Measurements from ENCODE around the gene SERBP1.

Gene SERBP1

DNA sequence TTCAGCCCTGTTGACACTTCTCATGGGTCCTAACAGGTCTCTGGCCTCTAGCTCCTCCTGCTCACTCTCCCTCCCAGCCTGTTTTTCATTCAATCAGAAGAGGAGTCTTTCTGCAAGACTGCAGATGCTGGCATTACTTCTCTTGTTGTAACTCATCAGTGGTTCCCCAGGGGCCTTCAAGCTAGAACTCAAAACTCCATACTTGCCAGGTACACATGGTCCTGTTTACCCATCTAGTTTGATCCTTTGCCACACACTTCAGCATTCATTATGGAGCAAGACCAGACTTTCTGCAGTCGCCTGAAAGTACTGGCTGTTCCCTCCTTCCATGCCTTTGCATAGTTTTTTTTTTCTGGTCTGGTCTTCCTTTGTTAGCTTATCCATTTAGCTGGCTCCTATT, 47.9 kb downstream of the SERBP1 start:
- no peak for DNase-seq (ENCODE audit: extremely low read depth, low read depth)
- H3K4me3 ChIP-seq (replicated peaks; ENCODE audit: low read depth, low read length) = no peak overlapping the region
- TF ChIP-seq, protein P1, sequence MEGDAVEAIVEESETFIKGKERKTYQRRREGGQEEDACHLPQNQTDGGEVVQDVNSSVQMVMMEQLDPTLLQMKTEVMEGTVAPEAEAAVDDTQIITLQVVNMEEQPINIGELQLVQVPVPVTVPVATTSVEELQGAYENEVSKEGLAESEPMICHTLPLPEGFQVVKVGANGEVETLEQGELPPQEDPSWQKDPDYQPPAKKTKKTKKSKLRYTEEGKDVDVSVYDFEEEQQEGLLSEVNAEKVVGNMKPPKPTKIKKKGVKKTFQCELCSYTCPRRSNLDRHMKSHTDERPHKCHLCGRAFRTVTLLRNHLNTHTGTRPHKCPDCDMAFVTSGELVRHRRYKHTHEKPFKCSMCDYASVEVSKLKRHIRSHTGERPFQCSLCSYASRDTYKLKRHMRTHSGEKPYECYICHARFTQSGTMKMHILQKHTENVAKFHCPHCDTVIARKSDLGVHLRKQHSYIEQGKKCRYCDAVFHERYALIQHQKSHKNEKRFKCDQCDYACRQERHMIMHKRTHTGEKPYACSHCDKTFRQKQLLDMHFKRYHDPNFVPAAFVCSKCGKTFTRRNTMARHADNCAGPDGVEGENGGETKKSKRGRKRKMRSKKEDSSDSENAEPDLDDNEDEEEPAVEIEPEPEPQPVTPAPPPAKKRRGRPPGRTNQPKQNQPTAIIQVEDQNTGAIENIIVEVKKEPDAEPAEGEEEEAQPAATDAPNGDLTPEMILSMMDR (IDR thresholded peaks at IDR 0.05; ENCODE audit: low read depth, low read length, missing control alignments) = no peak

DNA sequence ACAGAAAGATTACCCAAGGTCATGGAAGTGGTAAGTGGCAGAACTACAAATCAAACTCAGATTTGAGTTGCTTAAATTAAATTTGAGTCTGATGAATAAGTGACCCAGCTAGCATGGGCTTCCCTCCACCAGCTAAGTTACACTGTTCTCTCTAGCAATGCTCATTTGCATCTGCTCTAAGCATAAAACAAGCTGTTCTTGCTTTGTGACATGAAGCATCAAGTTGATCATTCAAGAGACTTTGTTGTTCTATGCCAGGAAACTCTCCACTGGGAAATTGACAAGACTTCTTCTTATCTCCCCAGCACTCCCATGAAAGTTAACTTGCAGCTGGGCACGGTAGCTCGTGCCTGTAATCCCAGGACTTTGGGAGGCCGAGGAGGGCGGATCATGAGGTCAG, 49.0 kb downstream of the SERBP1 start:
- H3K4me3 ChIP-seq (replicated peaks; ENCODE audit: low read depth, low read length) = no peak overlapping the region
- TF ChIP-seq, protein P1 (IDR thresholded peaks at IDR 0.05; ENCODE audit: low read depth, low read length, missing control alignments) = no peak
- DNase-seq (ENCODE audit: extremely low read depth, low read depth) = no peak

DNA sequence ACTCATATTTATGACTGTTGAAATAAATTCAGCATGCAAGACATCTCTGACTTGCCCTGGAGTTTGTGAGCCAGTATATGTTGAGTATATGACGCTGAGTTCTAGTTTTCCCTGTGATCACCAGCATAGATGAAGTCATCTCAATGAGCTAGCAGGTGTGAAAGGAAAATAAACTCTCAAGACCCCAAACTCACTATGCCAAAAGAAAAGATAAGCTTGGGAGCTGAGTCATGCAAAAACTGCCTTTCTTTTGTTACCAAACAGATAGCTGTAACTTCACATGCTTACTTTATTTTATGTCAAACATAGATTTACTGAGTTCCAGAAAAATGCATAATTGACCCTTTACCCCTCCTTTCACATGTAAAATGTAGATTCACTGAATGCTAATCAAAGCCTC, 52.9 kb downstream of the SERBP1 start:
- no peak overlapping the region for H3K4me3 ChIP-seq (replicated peaks; ENCODE audit: low read depth, low read length)
- no peak for DNase-seq (ENCODE audit: extremely low read depth, low read depth)
- TF ChIP-seq, protein P1 (IDR thresholded peaks at IDR 0.05; ENCODE audit: low read depth, low read length, missing control alignments) = no peak

DNA sequence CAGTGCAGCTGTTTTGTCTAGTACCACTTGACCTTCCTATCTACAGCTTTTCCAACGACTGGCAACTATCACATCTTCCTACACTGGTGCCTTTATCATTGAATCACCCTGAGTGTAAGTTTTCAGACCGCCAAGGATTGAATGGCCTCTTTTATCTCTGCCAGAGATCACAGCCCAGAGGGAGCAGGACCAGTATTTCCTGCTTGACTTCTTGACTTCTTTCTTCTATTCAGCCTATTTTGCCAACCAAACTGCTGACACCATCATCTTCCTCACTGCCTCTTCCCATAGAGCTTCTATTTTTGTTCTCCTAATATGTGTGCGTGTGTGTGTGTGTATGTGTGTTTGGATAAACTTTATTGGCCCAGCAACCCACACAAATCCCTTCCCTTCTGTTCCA, 53.8 kb downstream of the SERBP1 start:
- TF ChIP-seq, protein P1 (IDR thresholded peaks at IDR 0.05; ENCODE audit: low read depth, low read length, missing control alignments) = no peak
- DNase-seq (ENCODE audit: extremely low read depth, low read depth) = no peak
- H3K4me3 ChIP-seq (replicated peaks; ENCODE audit: low read depth, low read length) = no peak overlapping the region

DNA sequence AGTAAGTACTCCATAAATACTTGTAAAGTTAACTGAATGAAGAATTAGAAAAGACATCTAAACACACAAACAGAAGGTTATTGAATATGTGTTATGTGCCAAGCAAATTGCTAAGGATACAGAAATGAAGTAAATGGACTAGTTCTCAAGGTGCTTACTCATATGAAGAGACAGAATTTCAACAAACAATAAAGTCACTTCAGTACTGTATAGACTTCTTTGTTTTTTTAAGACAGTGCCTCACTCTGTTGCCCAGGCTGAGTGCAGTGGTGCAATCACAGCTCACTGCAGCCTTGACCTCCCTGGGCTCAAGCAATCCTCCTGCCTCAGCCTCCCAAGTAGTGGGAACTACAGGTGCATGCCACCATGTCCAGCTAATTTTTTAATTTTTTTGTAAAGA, 57.3 kb downstream of the SERBP1 start:
- TF ChIP-seq, protein P1 (IDR thresholded peaks at IDR 0.05; ENCODE audit: low read depth, low read length, missing control alignments) = no peak
- DNase-seq (ENCODE audit: extremely low read depth, low read depth) = no peak
- H3K4me3 ChIP-seq (replicated peaks; ENCODE audit: low read depth, low read length) = no peak overlapping the region

DNA sequence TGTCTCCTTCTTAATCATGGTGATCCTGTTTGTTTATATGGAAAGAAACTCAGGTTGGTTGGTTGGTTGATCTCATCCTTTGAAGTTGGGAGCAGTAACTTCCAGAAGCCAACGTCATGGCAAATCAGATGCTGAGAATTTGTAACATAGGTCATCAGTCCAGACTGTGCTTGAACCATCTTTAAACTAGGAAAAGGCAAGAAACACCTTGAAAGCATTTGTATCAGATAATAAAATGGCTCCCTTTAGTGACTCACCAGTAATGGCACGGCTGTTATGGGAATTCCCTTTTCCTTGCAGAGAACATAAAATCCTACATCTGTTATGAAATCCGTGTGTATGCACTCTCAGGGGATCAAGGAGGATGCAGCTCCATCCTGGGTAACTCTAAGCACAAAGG, 58.1 kb downstream of the SERBP1 start:
- DNase-seq (ENCODE audit: extremely low read depth, low read depth) = peak; percentile 37
- TF ChIP-seq, protein P1 (IDR thresholded peaks at IDR 0.05; ENCODE audit: low read depth, low read length, missing control alignments) = no peak
- H3K4me3 ChIP-seq (replicated peaks; ENCODE audit: low read depth, low read length) = no peak overlapping the region

DNA sequence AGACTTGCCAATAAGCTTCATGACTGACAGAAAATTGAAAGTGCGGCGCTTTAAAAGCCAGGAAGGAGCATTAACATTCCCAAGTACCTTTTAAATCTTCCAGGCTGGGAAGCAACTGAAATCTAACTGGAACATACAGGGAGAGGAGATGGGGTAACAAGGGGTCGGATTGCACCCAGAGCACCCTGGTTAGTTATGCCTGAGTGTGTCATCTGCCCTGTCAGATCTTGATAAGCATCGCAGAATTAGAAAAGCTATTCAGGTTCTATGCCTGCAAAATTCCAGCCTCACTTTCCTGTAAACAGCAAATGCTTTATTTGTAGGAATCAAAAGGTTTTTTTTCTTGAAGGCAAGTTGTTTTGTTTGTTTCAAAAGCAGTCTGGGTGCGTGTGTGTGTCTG, 58.5 kb downstream of the SERBP1 start:
- TF ChIP-seq, protein P1 (IDR thresholded peaks at IDR 0.05; ENCODE audit: low read depth, low read length, missing control alignments) = no peak
- no peak overlapping the region for H3K4me3 ChIP-seq (replicated peaks; ENCODE audit: low read depth, low read length)
- no peak for DNase-seq (ENCODE audit: extremely low read depth, low read depth)

All from HFF-Myc (cell line).